OCI-LY7 (cell line): ENCODE results near the gene TJP2.

Experiments used
- CTCF ChIP-seq: fragments of 200-600 bp; sonication (generic); conservative IDR thresholded peaks from 2 replicates; pipeline ENCODE4 v1.5.1; 2014; ENCODE audit warnings: mild to moderate bottlenecking, antibody characterized with exemption, low read length, moderate library complexity, mixed read lengths
- EZH2phosphoT487 ChIP-seq: fragments of 200-600 bp; sonication (generic); IDR thresholded peaks from 2 replicates; pipeline ENCODE4 v1.6.1; 2018; ENCODE audit warnings: low read depth, borderline replicate concordance, mild to moderate bottlenecking, mixed run types, antibody characterized with exemption, low read length, moderate library complexity, mixed read lengths

GRCh38 chr9:69153707-69154521, 20.2 kb upstream of the TJP2 start:
- no peak for TF ChIP-seq CTCF
- no peak for TF ChIP-seq EZH2phosphoT487
